Measurements from ENCODE around the gene WEE1.
A peak's percentile ranks its signal among the peaks of the same experiment; 100 is the strongest.
"Not testable (repeated sequence)": the region's sequence is repeated elsewhere in the genome, so short reads cannot be mapped to it uniquely, and the experiment has no call there.

The WEE1 gene

DNA sequence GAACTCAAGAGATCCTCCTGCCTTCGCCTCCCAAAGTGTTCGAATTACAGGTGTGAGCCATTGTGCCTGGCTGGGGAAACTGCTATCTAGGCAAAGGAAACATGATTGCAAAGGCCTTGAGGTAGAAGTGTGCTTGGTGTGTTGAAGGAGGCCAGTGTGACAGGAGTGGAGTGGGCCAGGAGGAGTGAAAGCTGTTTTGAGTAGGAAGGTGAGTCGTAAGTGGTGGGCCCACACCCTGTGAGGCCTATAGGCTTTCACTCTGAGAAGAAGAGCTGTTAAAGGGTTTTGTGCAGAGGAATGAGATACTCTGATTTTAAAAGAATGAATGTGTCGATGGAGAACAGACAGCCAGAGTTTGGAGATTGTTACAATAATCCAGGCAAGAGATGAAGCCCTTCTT is 43.4 kb downstream of the WEE1 start:
- peaks cover 2% of the 10 kb centered on the region for H3K9me3 Mint-ChIP-seq
- H3K27me3 Mint-ChIP-seq (ENCODE audit: low read depth), result no peaks in the 10 kb centered on the region
- H3K4me3 Mint-ChIP-seq, result no peak overlapping the region
- no peak overlapping the region for H3K27ac Mint-ChIP-seq
- TF ChIP-seq, protein P1, sequence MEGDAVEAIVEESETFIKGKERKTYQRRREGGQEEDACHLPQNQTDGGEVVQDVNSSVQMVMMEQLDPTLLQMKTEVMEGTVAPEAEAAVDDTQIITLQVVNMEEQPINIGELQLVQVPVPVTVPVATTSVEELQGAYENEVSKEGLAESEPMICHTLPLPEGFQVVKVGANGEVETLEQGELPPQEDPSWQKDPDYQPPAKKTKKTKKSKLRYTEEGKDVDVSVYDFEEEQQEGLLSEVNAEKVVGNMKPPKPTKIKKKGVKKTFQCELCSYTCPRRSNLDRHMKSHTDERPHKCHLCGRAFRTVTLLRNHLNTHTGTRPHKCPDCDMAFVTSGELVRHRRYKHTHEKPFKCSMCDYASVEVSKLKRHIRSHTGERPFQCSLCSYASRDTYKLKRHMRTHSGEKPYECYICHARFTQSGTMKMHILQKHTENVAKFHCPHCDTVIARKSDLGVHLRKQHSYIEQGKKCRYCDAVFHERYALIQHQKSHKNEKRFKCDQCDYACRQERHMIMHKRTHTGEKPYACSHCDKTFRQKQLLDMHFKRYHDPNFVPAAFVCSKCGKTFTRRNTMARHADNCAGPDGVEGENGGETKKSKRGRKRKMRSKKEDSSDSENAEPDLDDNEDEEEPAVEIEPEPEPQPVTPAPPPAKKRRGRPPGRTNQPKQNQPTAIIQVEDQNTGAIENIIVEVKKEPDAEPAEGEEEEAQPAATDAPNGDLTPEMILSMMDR (IDR thresholded peaks at IDR 0.05; ENCODE audit: unreplicated experiment in 3 of 3), result no peak
- no peaks in the 10 kb centered on the region for H3K36me3 Mint-ChIP-seq (ENCODE audit: low read depth)
- H3K4me1 Mint-ChIP-seq, result peaks cover 22% of the 10 kb centered on the region

DNA sequence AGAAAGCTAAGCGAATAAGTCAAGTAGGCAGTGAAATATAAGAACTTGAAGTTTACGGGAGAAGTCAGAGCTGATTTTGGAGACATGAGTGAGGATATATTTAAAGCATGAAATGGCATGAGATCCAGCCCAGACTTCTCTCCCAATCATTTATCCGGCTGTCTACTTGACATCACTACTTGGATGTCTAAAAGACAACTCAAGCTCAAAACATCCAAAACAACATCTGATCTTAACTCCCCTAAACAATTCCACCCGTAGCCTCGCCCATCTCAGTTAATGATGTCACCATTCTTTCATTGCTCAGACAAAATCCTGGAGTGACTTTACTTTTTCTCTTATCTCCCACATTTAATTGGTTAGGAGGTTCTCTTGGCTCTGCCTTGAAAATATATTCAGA is 44.5 kb downstream of the WEE1 start:
- Mint-ChIP-seq H3K4me3 (peak overlapping the region in 1 of 3 experiments; percentile 0), H3K27me3 (ENCODE audit: low read depth) (no peaks in the 10 kb centered on the region), H3K27ac (peak overlapping the region in 1 of 3 experiments; percentile 1), H3K36me3 (ENCODE audit: low read depth) (no peaks in the 10 kb centered on the region), H3K4me1 (peaks cover 19% of the 10 kb centered on the region), H3K9me3 (peaks cover 2% of the 10 kb centered on the region)
- TF ChIP-seq, protein P1 (IDR thresholded peaks at IDR 0.05; ENCODE audit: unreplicated experiment in 3 of 3), result no peak

DNA sequence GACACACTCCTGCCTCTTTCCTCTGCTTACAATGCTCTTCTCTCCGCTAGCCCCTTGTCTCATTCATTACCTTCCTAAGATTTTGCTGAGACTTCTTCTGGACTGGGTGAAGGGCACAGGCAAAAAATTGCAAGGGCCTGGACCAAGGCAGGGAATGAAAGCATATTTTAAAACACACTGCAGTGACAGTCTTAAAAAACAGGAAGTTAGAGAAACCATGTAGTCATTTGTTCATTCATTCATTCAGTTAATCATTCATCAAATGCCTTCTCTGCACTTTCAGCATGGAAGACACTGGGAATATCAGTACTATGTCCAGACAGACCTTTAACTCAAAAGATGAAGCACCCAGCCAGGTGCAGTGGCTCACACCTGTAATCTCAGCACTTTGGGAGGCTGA is 45.5 kb downstream of the WEE1 start:
- Mint-ChIP-seq H3K9me3 (peaks cover 2% of the 10 kb centered on the region), H3K4me3 (no peak overlapping the region), H3K27me3 (ENCODE audit: low read depth) (no peaks in the 10 kb centered on the region), H3K27ac (no peak overlapping the region), H3K36me3 (ENCODE audit: low read depth) (no peaks in the 10 kb centered on the region), H3K4me1 (peaks cover 10% of the 10 kb centered on the region)
- TF ChIP-seq, protein P1 (IDR thresholded peaks at IDR 0.05; ENCODE audit: unreplicated experiment in 3 of 3), result no peak

DNA sequence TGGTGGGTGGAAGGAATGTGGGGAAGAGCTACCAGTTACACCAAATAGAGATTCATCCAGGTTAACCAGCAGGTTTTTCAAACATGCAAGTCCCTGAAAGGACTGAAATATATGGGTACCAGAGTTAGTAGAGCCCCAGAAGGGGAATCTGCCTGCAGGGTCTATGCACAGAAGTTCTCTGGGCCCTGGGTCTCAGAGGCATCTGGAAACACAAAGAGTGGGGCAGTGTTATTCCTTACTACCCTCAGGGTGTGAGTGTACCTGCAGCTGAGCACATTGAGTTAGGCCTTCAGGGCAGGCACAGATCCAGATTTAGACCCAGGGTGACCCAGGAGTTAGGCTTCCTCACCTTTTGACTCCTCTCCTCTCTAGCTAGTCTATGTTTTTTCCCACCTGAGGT is 46.5 kb downstream of the WEE1 start:
- TF ChIP-seq, protein P1 (IDR thresholded peaks at IDR 0.05; ENCODE audit: unreplicated experiment in 3 of 3), result no peak
- Mint-ChIP-seq H3K27ac (no peak overlapping the region), H3K4me1 (peaks cover 11% of the 10 kb centered on the region), H3K36me3 (ENCODE audit: low read depth) (no peaks in the 10 kb centered on the region), H3K9me3 (peaks cover 5% of the 10 kb centered on the region), H3K27me3 (ENCODE audit: low read depth) (no peaks in the 10 kb centered on the region), H3K4me3 (no peak overlapping the region)

DNA sequence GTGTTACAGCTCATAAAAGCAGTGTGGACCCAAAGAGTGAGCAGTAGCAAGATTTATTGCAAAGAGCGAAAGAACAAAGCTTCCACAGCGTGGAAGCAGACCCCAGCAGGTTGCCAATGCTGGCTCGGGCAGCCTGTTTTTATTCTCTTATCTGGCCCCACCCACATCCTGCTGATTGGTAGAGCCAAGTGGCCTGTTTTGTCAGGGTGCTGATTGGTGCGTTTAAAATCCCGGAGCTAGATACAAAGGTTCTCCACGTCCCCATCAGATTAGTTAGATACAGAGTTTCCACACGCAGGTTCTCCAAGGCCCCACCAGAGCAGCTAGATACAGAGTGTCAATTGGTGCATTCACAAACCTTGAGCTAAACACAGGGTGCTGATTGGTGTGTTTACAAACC is 48.9 kb downstream of the WEE1 start:
- not testable (repeated sequence) for H3K27me3 Mint-ChIP-seq (ENCODE audit: low read depth); H3K4me3 Mint-ChIP-seq; H3K27ac Mint-ChIP-seq; H3K36me3 Mint-ChIP-seq (ENCODE audit: low read depth); H3K9me3 Mint-ChIP-seq
- H3K4me1 Mint-ChIP-seq, result peaks cover 30% of the 10 kb centered on the region

DNA sequence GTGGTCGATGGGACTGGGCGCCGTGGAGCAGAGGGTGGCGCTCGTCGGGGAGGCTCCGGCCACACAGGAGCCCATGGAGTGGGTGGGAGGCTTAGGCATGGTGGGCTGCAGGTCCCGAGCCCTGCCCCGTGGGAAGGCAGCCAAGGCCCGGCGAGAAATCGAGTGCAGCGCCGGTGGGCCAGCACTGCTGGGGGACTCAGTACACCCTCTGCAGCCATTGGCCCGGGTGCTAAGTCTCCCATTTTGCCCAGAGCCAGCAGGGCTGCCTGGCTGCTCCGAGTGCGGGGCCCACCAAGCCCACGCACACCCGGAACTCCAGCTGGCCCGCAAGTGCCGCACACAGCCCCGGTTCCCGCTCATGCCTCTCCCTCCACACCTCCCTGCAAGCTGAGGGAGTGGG is 49.6 kb downstream of the WEE1 start:
- not testable (repeated sequence) for H3K36me3 Mint-ChIP-seq (ENCODE audit: low read depth); H3K4me3 Mint-ChIP-seq; H3K27ac Mint-ChIP-seq; H3K27me3 Mint-ChIP-seq (ENCODE audit: low read depth); H3K9me3 Mint-ChIP-seq
- peaks cover 26% of the 10 kb centered on the region for H3K4me1 Mint-ChIP-seq

DNA sequence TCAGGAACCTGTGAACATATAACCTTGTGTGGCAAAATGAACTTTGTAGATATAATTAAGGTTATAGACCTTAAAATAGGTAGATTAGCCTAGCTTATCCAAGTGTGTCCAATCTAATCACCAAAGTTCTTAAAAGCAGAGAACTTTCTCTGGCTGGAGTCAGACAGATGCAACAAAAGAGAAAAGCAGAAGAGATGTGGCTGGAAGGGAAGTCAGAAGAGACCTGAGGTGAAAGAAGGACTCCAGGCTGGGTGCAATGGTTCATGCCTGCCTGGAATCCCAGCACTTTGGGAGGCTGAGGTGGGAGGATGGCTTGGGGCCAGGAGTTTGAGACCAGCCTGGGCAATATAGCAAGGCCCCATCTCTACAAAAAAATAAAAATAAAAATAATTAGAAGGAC is 51.0 kb downstream of the WEE1 start:
- H3K36me3 Mint-ChIP-seq (ENCODE audit: low read depth), result no peaks in the 10 kb centered on the region
- peaks cover 23% of the 10 kb centered on the region for H3K4me1 Mint-ChIP-seq
- peaks cover 8% of the 10 kb centered on the region for H3K9me3 Mint-ChIP-seq
- H3K27me3 Mint-ChIP-seq (ENCODE audit: low read depth), result no peaks in the 10 kb centered on the region
- TF ChIP-seq, protein P1 (IDR thresholded peaks at IDR 0.05; ENCODE audit: unreplicated experiment in 3 of 3), result no peak
- no peak overlapping the region for H3K4me3 Mint-ChIP-seq
- H3K27ac Mint-ChIP-seq, result no peak overlapping the region
